Neural progenitor cell (in vitro differentiated cells): ENCODE measurements around the gene G0S2.

ENCODE experiments used
- EZH2 ChIP-seq: fragments of 200-600 bp; sonication (generic); IDR thresholded peaks from 2 replicates; pipeline ENCODE4 v1.6.1; 2017; ENCODE audit warnings: antibody characterized with exemption, mild to moderate bottlenecking, moderate library complexity
- EZH2phosphoT487 ChIP-seq: fragments of 200-600 bp; sonication (generic); IDR thresholded peaks from 2 replicates; pipeline ENCODE4 v1.6.1; 2017; ENCODE audit warnings: antibody characterized with exemption
- TF ChIP-seq, protein P1 (sequence below): fragments of 200-600 bp; sonication (generic); IDR thresholded peaks from 2 replicates; pipeline ENCODE4 v1.5.1; 2017; ENCODE audit warnings: antibody characterized with exemption, mild to moderate bottlenecking

DNA sequence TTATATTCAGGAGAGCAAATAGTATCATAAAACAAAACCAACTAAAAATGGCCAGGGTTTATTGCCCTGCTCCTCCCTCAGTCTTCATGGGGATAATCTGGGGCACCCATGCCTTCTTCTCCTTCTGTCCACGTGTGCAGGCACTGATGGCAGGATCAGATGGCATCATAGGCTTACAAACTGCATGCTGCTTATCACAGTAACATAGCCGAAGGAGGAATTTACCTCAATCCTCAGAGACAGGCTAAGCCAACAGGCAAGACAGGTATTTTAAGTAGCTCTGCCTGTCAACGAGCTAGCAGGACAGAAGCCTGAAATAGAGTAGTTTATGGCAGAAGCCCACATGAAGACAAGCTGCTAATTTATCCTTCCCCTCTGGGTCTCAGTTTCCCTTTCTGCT lies 32.4 kb upstream of the G0S2 start:
- TF ChIP-seq, protein P1, sequence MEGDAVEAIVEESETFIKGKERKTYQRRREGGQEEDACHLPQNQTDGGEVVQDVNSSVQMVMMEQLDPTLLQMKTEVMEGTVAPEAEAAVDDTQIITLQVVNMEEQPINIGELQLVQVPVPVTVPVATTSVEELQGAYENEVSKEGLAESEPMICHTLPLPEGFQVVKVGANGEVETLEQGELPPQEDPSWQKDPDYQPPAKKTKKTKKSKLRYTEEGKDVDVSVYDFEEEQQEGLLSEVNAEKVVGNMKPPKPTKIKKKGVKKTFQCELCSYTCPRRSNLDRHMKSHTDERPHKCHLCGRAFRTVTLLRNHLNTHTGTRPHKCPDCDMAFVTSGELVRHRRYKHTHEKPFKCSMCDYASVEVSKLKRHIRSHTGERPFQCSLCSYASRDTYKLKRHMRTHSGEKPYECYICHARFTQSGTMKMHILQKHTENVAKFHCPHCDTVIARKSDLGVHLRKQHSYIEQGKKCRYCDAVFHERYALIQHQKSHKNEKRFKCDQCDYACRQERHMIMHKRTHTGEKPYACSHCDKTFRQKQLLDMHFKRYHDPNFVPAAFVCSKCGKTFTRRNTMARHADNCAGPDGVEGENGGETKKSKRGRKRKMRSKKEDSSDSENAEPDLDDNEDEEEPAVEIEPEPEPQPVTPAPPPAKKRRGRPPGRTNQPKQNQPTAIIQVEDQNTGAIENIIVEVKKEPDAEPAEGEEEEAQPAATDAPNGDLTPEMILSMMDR = no peak
- TF ChIP-seq EZH2 (no peak), EZH2phosphoT487 (no peak)
